ENCODE measurements around the gene FUBP3.

FUBP3 gene

GRCh38 chr9:130609163-130609562, 29.8 kb downstream of the FUBP3 start:
- no peak overlapping the region for H3K4me3 ChIP-seq (ENCODE audit: low read depth, low read length)
- no peak overlapping the region for H3K27ac ChIP-seq
- in situ Hi-C loops (cut with HindIII; ENCODE audit: low pct_ligation_motif_present, low sequenced_read_pairs), result no loop called here
- no peaks in the 10 kb centered on the region for H3K27me3 ChIP-seq (replicated peaks)
- peaks cover 19% of the 10 kb centered on the region for H3K36me3 ChIP-seq (replicated peaks)
- TF ChIP-seq CTCF (IDR thresholded peaks at IDR 0.05; ENCODE audit: low read depth, low read length, missing control alignments), result no peak
- no peak for DNase-seq

- Histone ChIP-seq H3K36me3 (replicated peaks) (peaks cover 36% of the 10 kb centered on the region), H3K27ac (no peak overlapping the region), H3K27me3 (replicated peaks) (no peaks in the 10 kb centered on the region), H3K4me3 (ENCODE audit: low read depth, low read length) (no peak overlapping the region)
- in situ Hi-C loops (cut with HindIII; ENCODE audit: low pct_ligation_motif_present, low sequenced_read_pairs), result no loop called here
- no peak for TF ChIP-seq CTCF (IDR thresholded peaks at IDR 0.05; ENCODE audit: low read depth, low read length, missing control alignments)
- no peak for DNase-seq
Observed at GRCh38 chr9:130610862-130611707, 31.7 kb downstream of the FUBP3 start.

- H3K27me3 ChIP-seq (replicated peaks), result no peaks in the 10 kb centered on the region
- in situ Hi-C loops (cut with HindIII; ENCODE audit: low pct_ligation_motif_present, low sequenced_read_pairs), result no loop called here
- no peak overlapping the region for H3K4me3 ChIP-seq (ENCODE audit: low read depth, low read length)
- no peak overlapping the region for H3K27ac ChIP-seq
- peaks cover 79% of the 10 kb centered on the region for H3K36me3 ChIP-seq (replicated peaks)
- no peak for TF ChIP-seq CTCF (IDR thresholded peaks at IDR 0.05; ENCODE audit: low read depth, low read length, missing control alignments)
- no peak for DNase-seq
Observed at GRCh38 chr9:130616451-130616850, 37.1 kb downstream of the FUBP3 start.

- TF ChIP-seq CTCF (IDR thresholded peaks at IDR 0.05; ENCODE audit: low read depth, low read length, missing control alignments), result no peak
- H3K27ac ChIP-seq, result no peak overlapping the region
- H3K27me3 ChIP-seq (replicated peaks), result no peaks in the 10 kb centered on the region
- no peak overlapping the region for H3K4me3 ChIP-seq (ENCODE audit: low read depth, low read length)
- in situ Hi-C loops (cut with HindIII; ENCODE audit: low pct_ligation_motif_present, low sequenced_read_pairs), result no loop called here
- peaks cover 76% of the 10 kb centered on the region for H3K36me3 ChIP-seq (replicated peaks)
- no peak for DNase-seq
Observed at GRCh38 chr9:130623466-130623865, 44.1 kb downstream of the FUBP3 start.

GRCh38 chr9:130624154-130624553, 44.8 kb downstream of the FUBP3 start:
- TF ChIP-seq CTCF (IDR thresholded peaks at IDR 0.05; ENCODE audit: low read depth, low read length, missing control alignments), result no peak
- no peaks in the 10 kb centered on the region for H3K27me3 ChIP-seq (replicated peaks)
- in situ Hi-C loops (cut with HindIII; ENCODE audit: low pct_ligation_motif_present, low sequenced_read_pairs), result no loop called here
- peaks cover 70% of the 10 kb centered on the region for H3K36me3 ChIP-seq (replicated peaks)
- H3K4me3 ChIP-seq (ENCODE audit: low read depth, low read length), result no peak overlapping the region
- no peak for DNase-seq
- H3K27ac ChIP-seq, result no peak overlapping the region
